ENCODE measurements around the gene MXRA8.

The MXRA8 gene

DNA sequence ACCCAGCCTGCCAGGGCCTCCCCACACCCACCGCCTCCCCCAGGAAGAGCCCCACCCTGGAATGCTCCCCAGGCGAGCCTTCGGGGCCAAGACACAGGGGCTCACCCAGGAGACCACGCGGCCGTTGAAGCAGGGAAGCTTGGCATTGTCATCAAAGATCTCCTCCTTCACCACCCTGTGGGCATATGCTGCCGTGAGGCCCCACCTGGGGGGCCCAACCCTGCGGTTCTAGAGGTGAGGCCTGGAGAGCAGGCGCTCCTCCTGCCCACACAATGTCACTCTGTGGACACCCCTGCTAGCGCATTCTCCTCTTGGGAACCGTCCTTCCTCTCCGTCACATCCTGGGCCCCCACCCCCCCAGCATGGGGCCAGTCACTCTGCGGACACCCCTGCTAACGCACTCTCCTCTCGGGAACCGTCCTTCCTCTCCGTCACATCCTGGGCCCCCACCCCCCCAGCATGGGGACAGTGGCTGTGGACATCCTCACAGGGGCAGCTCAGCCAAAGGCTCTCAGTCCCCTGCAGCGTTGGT is 15.7 kb downstream of the MXRA8 start:
- no peak overlapping the region for H3K4me3 ChIP-seq (replicated peaks in 1 of 2; ENCODE audit: low read depth in 2 of 2, low read length in 2 of 2)
- TF ChIP-seq, protein P1, sequence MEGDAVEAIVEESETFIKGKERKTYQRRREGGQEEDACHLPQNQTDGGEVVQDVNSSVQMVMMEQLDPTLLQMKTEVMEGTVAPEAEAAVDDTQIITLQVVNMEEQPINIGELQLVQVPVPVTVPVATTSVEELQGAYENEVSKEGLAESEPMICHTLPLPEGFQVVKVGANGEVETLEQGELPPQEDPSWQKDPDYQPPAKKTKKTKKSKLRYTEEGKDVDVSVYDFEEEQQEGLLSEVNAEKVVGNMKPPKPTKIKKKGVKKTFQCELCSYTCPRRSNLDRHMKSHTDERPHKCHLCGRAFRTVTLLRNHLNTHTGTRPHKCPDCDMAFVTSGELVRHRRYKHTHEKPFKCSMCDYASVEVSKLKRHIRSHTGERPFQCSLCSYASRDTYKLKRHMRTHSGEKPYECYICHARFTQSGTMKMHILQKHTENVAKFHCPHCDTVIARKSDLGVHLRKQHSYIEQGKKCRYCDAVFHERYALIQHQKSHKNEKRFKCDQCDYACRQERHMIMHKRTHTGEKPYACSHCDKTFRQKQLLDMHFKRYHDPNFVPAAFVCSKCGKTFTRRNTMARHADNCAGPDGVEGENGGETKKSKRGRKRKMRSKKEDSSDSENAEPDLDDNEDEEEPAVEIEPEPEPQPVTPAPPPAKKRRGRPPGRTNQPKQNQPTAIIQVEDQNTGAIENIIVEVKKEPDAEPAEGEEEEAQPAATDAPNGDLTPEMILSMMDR (IDR thresholded peaks at IDR 0.05; ENCODE audit: low read depth, low read length), result no peak
- DNase-seq (ENCODE audit: low read depth in 2 of 2), result no peak

DNA sequence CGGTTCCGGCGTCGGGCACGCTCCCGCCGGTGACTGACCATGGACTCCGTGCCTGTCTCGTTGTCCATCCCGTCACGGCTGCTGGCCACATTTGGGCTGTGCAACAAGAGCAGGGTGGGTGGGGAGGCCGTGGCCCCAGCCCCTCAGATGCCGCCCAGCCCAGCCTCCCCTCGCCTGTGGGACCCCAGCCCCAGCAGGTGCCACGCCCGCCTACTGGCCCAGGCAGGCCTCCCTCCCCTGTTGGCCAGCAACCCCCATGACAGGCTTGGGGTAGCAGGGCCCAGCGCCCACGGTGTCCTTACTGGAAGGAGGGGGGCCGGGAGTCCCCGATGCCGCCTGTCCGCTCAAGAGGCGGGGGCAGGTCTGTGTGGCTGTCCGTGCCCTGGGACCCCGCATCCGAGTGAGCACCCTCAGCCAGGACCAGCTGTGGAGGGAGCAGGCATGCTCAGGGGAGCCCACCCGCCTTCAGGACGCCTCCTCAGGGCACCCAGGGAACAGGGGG is 16.2 kb downstream of the MXRA8 start:
- no peak overlapping the region for H3K4me3 ChIP-seq (replicated peaks in 1 of 2; ENCODE audit: low read depth in 2 of 2, low read length in 2 of 2)
- TF ChIP-seq, protein P1 (IDR thresholded peaks at IDR 0.05; ENCODE audit: low read depth, low read length), result no peak
- no peak for DNase-seq (ENCODE audit: low read depth in 2 of 2)

DNA sequence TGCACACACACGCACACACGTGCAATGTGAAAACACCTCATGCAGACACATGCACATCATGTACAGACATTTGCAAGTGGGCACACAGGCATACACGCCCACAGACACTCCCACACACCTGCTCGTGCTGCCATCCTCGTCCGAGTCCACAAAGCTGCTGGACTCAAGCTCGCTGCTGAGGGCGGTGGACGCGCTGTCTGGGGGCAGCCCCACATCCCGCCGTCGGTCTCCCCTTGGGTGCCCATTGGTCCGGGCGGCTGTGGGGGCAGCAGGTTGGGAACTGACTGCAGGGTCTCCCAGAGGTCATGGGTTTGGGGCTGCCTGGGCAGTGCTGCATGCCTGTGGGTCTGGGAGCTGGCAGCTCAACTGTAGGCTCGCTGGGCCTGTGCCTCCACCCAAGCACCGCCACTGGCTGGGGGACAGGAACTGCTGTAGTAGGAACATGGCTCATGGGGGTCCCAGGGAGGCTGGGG is 16.8 kb downstream of the MXRA8 start:
- TF ChIP-seq, protein P1 (IDR thresholded peaks at IDR 0.05; ENCODE audit: low read depth, low read length), result no peak
- no peak for DNase-seq (ENCODE audit: low read depth in 2 of 2)
- H3K4me3 ChIP-seq (replicated peaks in 1 of 2; ENCODE audit: low read depth in 2 of 2, low read length in 2 of 2), result no peak overlapping the region

DNA sequence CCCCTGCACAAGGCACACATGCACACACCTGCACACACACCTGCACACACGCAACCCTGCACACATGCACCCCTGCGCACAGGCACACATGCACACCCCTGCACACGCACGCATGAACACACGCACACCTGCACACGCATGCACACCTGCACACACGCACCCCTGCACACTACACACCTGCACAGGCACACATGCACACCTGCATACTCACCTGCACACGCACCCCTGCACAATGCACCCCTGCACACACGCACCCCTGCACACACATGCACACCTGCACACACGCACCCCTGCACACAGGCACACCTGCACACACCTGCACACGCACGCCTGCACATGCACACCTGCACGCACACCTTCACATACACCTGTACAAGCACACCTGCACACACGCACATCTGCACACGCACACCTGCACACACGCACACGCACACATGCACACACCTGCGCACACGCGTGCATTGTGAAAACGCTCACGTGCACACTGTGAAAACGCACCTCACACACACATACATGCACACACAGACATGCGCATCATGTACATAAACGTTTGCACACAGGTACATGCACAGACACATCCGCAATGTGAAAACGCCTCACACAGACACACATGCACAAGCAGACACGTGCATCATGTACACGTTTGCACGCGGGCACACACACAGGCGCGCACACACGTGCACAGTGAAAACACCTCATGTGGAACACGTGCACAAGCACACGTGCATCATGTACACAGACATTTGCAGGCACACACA is 17.4 kb downstream of the MXRA8 start:
- no peak overlapping the region for H3K4me3 ChIP-seq (replicated peaks in 1 of 2; ENCODE audit: low read depth in 2 of 2, low read length in 2 of 2)
- TF ChIP-seq, protein P1 (IDR thresholded peaks at IDR 0.05; ENCODE audit: low read depth, low read length), result no peak
- no peak for DNase-seq (ENCODE audit: low read depth in 2 of 2)

DNA sequence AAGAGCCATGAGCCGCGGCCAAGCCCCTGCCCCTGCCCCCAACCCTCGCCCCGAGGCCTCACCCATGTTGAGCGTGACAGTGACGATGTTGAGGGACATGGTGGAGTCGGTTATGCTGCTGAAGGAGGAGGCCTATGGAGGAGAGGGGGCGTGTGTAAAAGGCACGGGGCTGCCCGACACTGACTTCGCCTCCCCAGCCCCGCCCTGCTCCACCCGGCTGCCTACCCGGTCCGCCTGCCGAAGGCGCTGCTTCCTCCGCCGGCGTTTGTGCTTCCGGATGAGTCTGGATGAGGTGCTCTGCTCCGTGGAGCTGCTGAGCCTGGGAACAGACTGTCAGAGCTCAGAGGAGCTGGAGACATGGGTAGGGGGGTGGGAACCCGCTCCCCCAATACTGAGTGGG is 18.2 kb downstream of the MXRA8 start:
- TF ChIP-seq, protein P1 (IDR thresholded peaks at IDR 0.05; ENCODE audit: low read depth, low read length), result no peak
- no peak for DNase-seq (ENCODE audit: low read depth in 2 of 2)
- H3K4me3 ChIP-seq (replicated peaks in 1 of 2; ENCODE audit: low read depth in 2 of 2, low read length in 2 of 2), result no peak overlapping the region

DNA sequence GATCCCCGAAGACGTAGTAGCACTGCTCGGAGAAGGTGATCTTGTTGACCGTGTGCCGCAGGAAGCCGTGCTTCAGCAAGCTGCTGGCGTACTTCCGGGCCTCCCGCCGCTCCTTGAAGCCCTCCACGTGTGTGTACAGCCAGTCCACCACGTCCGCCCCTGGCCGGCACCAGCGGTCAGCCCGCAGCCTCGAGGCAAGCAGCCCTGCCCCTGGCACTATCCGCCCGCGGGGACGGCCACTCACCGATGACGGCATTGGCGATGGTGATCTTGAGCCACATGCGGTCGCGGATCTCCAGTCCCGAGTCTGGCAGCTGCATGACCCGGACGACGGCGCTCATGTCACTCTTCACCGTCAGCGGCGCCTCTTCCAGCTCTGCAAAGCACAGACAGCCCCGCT is 20.1 kb downstream of the MXRA8 start:
- TF ChIP-seq, protein P1 (IDR thresholded peaks at IDR 0.05; ENCODE audit: low read depth, low read length), result no peak
- DNase-seq (ENCODE audit: low read depth in 2 of 2), result no peak
- H3K4me3 ChIP-seq (replicated peaks in 1 of 2; ENCODE audit: low read depth in 2 of 2, low read length in 2 of 2), result no peak overlapping the region

All from cardiac fibroblast (primary cell).